NCI-H187 (cell line): ENCODE data around the gene CHMP1B.
"Not testable (repeated sequence)": the region's sequence is repeated elsewhere in the genome, so short reads cannot be mapped to it uniquely, and the experiment has no call there.

Experiments used
- DNase-seq, 2 experiments: peaks; one replicate each; lab custom pipeline; 2025; lab: John Stamatoyannopoulos, UW

Gene CHMP1B

GRCh38 chr18:11840493-11840892, 10.7 kb upstream of the CHMP1B start:
- no peak for DNase-seq

DNA sequence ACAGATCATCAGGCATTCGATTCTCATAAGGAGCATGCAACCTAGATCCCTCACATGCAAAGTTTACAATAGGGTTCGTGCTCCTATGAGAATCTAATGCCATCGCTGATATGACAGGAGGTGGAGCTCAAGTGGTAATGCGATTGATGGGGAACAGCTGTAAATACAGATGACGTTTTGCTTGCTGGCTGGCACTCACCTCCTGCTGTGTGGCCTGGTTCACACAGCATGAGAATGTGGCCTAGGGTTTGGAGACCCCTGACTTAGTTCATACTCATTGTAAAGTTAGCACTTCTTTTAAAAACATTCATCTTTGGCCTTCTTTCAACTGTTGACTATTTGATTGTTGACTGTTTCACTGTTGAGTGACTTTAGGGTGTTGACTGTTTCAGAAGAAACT, 8.7 kb upstream of the CHMP1B start:
- no peak for DNase-seq

- DNase-seq, result no peak
These were observed 6.8 kb upstream of the CHMP1B start for GRCh38 chr18:11844436-11844835.

- no peak for DNase-seq
These were observed 5.6 kb upstream of the CHMP1B start for GRCh38 chr18:11845654-11846053.

DNA sequence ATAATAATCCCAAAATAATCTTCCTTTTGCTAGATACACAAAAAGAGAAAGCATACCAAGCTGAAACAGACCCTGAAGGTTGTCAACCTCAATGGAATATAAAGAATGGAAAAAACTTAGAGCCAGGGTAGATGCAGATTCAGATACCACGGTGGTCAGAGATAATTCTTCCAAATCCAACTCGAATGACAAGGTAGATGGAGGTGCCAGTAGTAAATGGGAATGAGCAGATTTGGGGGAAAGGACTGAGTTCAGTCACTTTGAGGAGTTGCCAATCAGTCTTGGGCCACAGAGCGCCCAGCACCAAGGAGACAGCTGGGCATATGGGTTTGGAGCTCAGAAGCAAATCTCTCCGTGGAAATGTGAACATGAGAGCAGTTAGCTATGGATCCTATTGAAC, 3.4 kb upstream of the CHMP1B start:
- DNase-seq, result no peak

- DNase-seq, result no peak
These were observed 1.9 kb upstream of the CHMP1B start for GRCh38 chr18:11849279-11849678.

GRCh38 chr18:11849841-11850634, 1.2 kb upstream of the CHMP1B start:
- no peak for DNase-seq

- DNase-seq, result no peak
These were observed 430 bp upstream of the CHMP1B start for GRCh38 chr18:11850821-11851145.

GRCh38 chr18:11851806-11852337, 659 bp downstream of the CHMP1B start:
- no peak for DNase-seq

- not testable (repeated sequence) for DNase-seq
These were observed 3.3 kb downstream of the CHMP1B start for GRCh38 chr18:11854554-11854953.

- no peak for DNase-seq
These were observed 6.1 kb downstream of the CHMP1B start for GRCh38 chr18:11857177-11857887.

GRCh38 chr18:11859282-11859830, 8.1 kb downstream of the CHMP1B start:
- no peak for DNase-seq

GRCh38 chr18:11859903-11860407, 8.7 kb downstream of the CHMP1B start:
- DNase-seq, result no peak

GRCh38 chr18:11860594-11861450, 9.6 kb downstream of the CHMP1B start:
- DNase-seq, result no peak

- DNase-seq, result no peak
These were observed 10.5 kb downstream of the CHMP1B start for GRCh38 chr18:11861583-11862288.

GRCh38 chr18:11862468-11863137, 11.4 kb downstream of the CHMP1B start:
- no peak for DNase-seq

DNA sequence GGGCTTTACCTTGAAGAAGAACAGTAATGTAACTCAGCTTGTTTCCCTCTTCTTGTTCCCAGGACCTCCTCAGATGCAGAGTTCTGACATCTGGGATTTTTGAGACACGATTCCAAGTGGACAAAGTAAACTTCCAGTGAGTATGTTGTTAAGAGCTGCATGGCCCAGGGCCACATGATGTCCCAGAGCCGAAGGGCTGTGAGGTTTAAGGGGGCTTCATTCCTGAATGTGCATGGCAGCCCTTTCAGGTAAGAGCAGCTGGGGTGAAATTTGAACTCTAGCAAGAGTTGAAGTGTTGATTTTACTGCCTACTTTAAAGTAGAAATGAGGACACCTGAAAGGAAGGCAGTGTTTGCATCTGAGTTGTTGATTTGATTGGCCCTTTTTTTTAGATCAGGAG, 13.3 kb downstream of the CHMP1B start:
- no peak for DNase-seq

- DNase-seq, result no peak
These were observed 13.9 kb downstream of the CHMP1B start for GRCh38 chr18:11865071-11865470.

- no peak for DNase-seq
These were observed 15.1 kb downstream of the CHMP1B start for GRCh38 chr18:11866329-11866728.

DNA sequence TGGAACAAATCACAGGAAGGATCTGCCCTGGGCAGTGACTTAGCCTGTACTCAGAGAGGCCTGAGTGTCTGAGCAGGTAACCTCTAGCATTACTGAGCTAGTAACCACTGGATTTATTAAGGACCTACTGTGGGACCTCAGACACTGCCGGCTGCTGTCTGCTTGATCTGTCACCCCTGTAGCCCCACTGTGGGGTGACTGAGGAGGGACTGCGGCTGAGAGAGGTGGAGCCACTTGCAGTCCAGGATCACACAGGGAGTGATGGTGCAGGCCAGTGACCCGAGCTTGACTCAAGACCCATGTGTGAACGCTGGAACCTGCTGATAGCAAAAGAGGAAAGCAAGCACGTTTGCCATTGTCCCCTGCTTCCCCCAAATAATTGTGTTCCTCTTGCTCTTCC, 15.6 kb downstream of the CHMP1B start:
- DNase-seq, result no peak

GRCh38 chr18:11868230-11868629, 17.0 kb downstream of the CHMP1B start:
- DNase-seq, result no peak
